ENCODE results near the gene ZC4H2. TPM values are rescaled to one million over a fixed set of nuclear protein-coding genes. Genes with fewer than 3 reads are reported as not detected.

ZC4H2 gene
- polyA plus RNA-seq, 1 donor (not counting 4 experiments of a cell fraction or from before 2014, with no cell fraction given): 7.6 TPM

DNA sequence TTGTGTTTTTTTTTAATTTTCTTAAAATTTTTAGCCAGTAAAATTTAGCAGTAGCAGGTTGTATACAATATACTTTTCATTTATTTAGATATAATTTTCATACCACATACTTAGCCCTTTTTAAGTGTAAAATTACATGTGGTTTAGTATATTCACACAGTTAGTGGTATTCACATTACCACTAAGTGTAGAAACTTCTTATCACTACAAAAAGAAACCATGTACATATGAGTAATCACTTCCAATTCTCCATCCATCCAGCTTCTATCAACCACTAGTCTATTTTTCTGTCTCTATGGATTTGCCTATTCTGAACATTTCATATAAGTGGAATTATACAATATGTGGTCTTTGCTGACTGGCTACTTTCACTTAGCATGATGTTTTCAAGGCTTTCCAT lies 109.0 kb downstream of the ZC4H2 start:
- no peak overlapping the region for H2AFZ ChIP-seq (ENCODE audit: control insufficient read depth, low read length)
- H4K20me1 ChIP-seq (ENCODE audit: control insufficient read depth, extremely low read depth, insufficient read depth, low read length): no peaks in the 10 kb centered on the region
- H3K9me1 ChIP-seq (ENCODE audit: control insufficient read depth, extremely low read depth, insufficient read depth, low read length): no peaks in the 10 kb centered on the region
- H3K36me3 ChIP-seq (ENCODE audit: control insufficient read depth in 2 of 2, extremely low read depth in 1 of 2, insufficient read depth in 2 of 2, low read length in 2 of 2): no peaks in the 10 kb centered on the region
- H3K9me3 ChIP-seq (ENCODE audit: control insufficient read depth, low read depth, low read length): no peaks in the 10 kb centered on the region
- H3K79me2 ChIP-seq (ENCODE audit: control insufficient read depth, insufficient read depth, low read length): no peaks in the 10 kb centered on the region
- no peak for DNase-seq (ENCODE audit: low read depth, low spot score)
- TF ChIP-seq EZH2 (IDR thresholded peaks at IDR 0.05; ENCODE audit: low read length): no peak
- TF ChIP-seq, protein P1, sequence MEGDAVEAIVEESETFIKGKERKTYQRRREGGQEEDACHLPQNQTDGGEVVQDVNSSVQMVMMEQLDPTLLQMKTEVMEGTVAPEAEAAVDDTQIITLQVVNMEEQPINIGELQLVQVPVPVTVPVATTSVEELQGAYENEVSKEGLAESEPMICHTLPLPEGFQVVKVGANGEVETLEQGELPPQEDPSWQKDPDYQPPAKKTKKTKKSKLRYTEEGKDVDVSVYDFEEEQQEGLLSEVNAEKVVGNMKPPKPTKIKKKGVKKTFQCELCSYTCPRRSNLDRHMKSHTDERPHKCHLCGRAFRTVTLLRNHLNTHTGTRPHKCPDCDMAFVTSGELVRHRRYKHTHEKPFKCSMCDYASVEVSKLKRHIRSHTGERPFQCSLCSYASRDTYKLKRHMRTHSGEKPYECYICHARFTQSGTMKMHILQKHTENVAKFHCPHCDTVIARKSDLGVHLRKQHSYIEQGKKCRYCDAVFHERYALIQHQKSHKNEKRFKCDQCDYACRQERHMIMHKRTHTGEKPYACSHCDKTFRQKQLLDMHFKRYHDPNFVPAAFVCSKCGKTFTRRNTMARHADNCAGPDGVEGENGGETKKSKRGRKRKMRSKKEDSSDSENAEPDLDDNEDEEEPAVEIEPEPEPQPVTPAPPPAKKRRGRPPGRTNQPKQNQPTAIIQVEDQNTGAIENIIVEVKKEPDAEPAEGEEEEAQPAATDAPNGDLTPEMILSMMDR (optimal IDR thresholded peaks at IDR 0.05 in 1 of 3, IDR thresholded peaks at IDR 0.05 in 1 of 3, conservative IDR thresholded peaks at IDR 0.05 in 1 of 3; ENCODE audit: extremely low read depth in 1 of 3, insufficient read depth in 2 of 3, low read length in 3 of 3): no peak
- no peak overlapping the region for H3K4me3 ChIP-seq (ENCODE audit: control insufficient read depth in 2 of 3, extremely low read depth in 1 of 3, insufficient read depth in 2 of 3, low read depth in 1 of 3, low read length in 3 of 3)
- no peak overlapping the region for H3K9ac ChIP-seq (ENCODE audit: control insufficient read depth, extremely low read depth, insufficient read depth, low read length)
- no peak for FAIRE-seq
- H3K4me1 ChIP-seq (ENCODE audit: control insufficient read depth, extremely low read depth, insufficient read depth, low read length): no peaks in the 10 kb centered on the region
- H3K27me3 ChIP-seq (ENCODE audit: control insufficient read depth, extremely low read depth, insufficient read depth, low read length): no peaks in the 10 kb centered on the region
- dilution Hi-C loops (cut with MboI; ENCODE audit: extremely low pct_ligation_motif_present, low sequenced_read_pairs): no loop called here
- no peak overlapping the region for H3K4me2 ChIP-seq (ENCODE audit: control insufficient read depth, extremely low read depth, insufficient read depth, low read depth, low read length)
- H3K27ac ChIP-seq (ENCODE audit: control insufficient read depth, insufficient read depth, low read length): no peak overlapping the region

Other genes with a start within 250 kb of the ZC4H2 start
- gene ZC3H12B, start 58.4 kb upstream of the ZC4H2 start, polyA plus RNA-seq: 0.01 TPM in 2 of 3 replicates, not detected in the other

All from keratinocyte (primary cell).